ENCODE data around the gene LRRC8D. TPM values are rescaled to one million over a fixed set of nuclear protein-coding genes. Genes with fewer than 3 reads are reported as not detected.

Gene LRRC8D
- total RNA-seq, 1 donor from 2014 or later = 22.2 TPM

- ATAC-seq (no peak), DNase-seq (no peak)
- Histone ChIP-seq H3K4me3 (no peak overlapping the region), H3K9me3 (no peaks in the 10 kb centered on the region), H3K36me3 (peaks cover 22% of the 10 kb centered on the region), H3K27ac (no peak overlapping the region), H3K27me3 (ENCODE audit: low read depth) (no peaks in the 10 kb centered on the region), H3K4me1 (no peaks in the 10 kb centered on the region)
- TF ChIP-seq CTCF (IDR thresholded peaks at IDR 0.05) = no peak
- intact Hi-C loops (cut with DNase I) = no loop called here
These were observed 111.9 kb downstream of the LRRC8D start for GRCh38 chr1:89932598-89933364.

GRCh38 chr1:89934461-89934860 lies 113.6 kb downstream of the LRRC8D start:
- no peaks in the 10 kb centered on the region for H3K9me3 ChIP-seq
- TF ChIP-seq CTCF (IDR thresholded peaks at IDR 0.05) = no peak
- intact Hi-C loops (cut with DNase I) = no loop called here
- ATAC-seq (no peak), DNase-seq (no peak)
- no peaks in the 10 kb centered on the region for H3K4me1 ChIP-seq
- H3K4me3 ChIP-seq = no peak overlapping the region
- H3K27me3 ChIP-seq (ENCODE audit: low read depth) = no peaks in the 10 kb centered on the region
- H3K27ac ChIP-seq = no peak overlapping the region
- H3K36me3 ChIP-seq = peaks cover 22% of the 10 kb centered on the region

- intact Hi-C loops (cut with DNase I) = no loop called here
- ATAC-seq = no peak
- TF ChIP-seq CTCF (IDR thresholded peaks at IDR 0.05) = no peak
- no peaks in the 10 kb centered on the region for H3K9me3 ChIP-seq
- no peak overlapping the region for H3K27ac ChIP-seq
- peaks cover 22% of the 10 kb centered on the region for H3K36me3 ChIP-seq
- H3K4me1 ChIP-seq = no peaks in the 10 kb centered on the region
- H3K27me3 ChIP-seq (ENCODE audit: low read depth) = no peaks in the 10 kb centered on the region
- no peak for DNase-seq
- H3K4me3 ChIP-seq = no peak overlapping the region
These were observed 114.4 kb downstream of the LRRC8D start for GRCh38 chr1:89935235-89935634.

- no peak overlapping the region for H3K4me3 ChIP-seq
- H3K4me1 ChIP-seq = no peaks in the 10 kb centered on the region
- H3K27me3 ChIP-seq (ENCODE audit: low read depth) = no peaks in the 10 kb centered on the region
- no peak overlapping the region for H3K27ac ChIP-seq
- H3K36me3 ChIP-seq = peaks cover 22% of the 10 kb centered on the region
- intact Hi-C loops (cut with DNase I) = no loop called here
- no peaks in the 10 kb centered on the region for H3K9me3 ChIP-seq
- no peak for TF ChIP-seq CTCF (IDR thresholded peaks at IDR 0.05)
- DNase-seq (no peak), ATAC-seq (no peak)
These were observed 115.9 kb downstream of the LRRC8D start for GRCh38 chr1:89936694-89937093.

GRCh38 chr1:89938171-89939055 lies 117.6 kb downstream of the LRRC8D start:
- Histone ChIP-seq H3K4me1 (no peaks in the 10 kb centered on the region), H3K27ac (no peak overlapping the region), H3K27me3 (ENCODE audit: low read depth) (no peaks in the 10 kb centered on the region), H3K9me3 (no peaks in the 10 kb centered on the region), H3K4me3 (no peak overlapping the region), H3K36me3 (peaks cover 15% of the 10 kb centered on the region)
- DNase-seq (no peak), ATAC-seq (no peak)
- TF ChIP-seq CTCF (IDR thresholded peaks at IDR 0.05) = no peak
- intact Hi-C loops (cut with DNase I) = no loop called here

Data from lower lobe of right lung (tissue), 2 donors.